OCI-M1 (cell line): ENCODE results near the gene FNBP1L.
"Not testable (repeated sequence)": the region's sequence is repeated elsewhere in the genome, so short reads cannot be mapped to it uniquely, and the experiment has no call there.

ENCODE experiments used
- DNase-seq: peaks from one replicate; lab custom pipeline; 2025; lab: John Stamatoyannopoulos, UW

FNBP1L gene

GRCh38 chr1:93573940-93574469 lies 126.1 kb downstream of the FNBP1L start:
- DNase-seq, result no peak

GRCh38 chr1:93574511-93574910 lies 126.6 kb downstream of the FNBP1L start:
- DNase-seq, result no peak

GRCh38 chr1:93574991-93575390 lies 127.1 kb downstream of the FNBP1L start:
- DNase-seq, result no peak

GRCh38 chr1:93575621-93576284 lies 127.8 kb downstream of the FNBP1L start:
- DNase-seq, result no peak

- no peak for DNase-seq
Observed at GRCh38 chr1:93576346-93576745, 128.4 kb downstream of the FNBP1L start.

GRCh38 chr1:93576746-93577145 lies 128.8 kb downstream of the FNBP1L start:
- DNase-seq, result no peak

- DNase-seq, result no peak
Observed at GRCh38 chr1:93577536-93578432, 129.9 kb downstream of the FNBP1L start.

- DNase-seq, result no peak
Observed at GRCh38 chr1:93578433-93578830, 130.5 kb downstream of the FNBP1L start.

- no peak for DNase-seq
Observed at GRCh38 chr1:93578911-93579825, 131.2 kb downstream of the FNBP1L start.

- DNase-seq, result no peak
Observed at GRCh38 chr1:93579891-93580290, 132.0 kb downstream of the FNBP1L start.

- no peak for DNase-seq
Observed at GRCh38 chr1:93581917-93582850, 134.3 kb downstream of the FNBP1L start.

GRCh38 chr1:93584261-93585003 lies 136.5 kb downstream of the FNBP1L start:
- no peak for DNase-seq

- no peak for DNase-seq
Observed at GRCh38 chr1:93585059-93585966, 137.4 kb downstream of the FNBP1L start.

- no peak for DNase-seq
Observed at GRCh38 chr1:93587354-93587753, 139.4 kb downstream of the FNBP1L start.

GRCh38 chr1:93588206-93588605 lies 140.3 kb downstream of the FNBP1L start:
- DNase-seq, result no peak

- no peak for DNase-seq
Observed at GRCh38 chr1:93588955-93589354, 141.0 kb downstream of the FNBP1L start.

- DNase-seq, result not testable (repeated sequence)
Observed at GRCh38 chr1:93591291-93591675, 143.4 kb downstream of the FNBP1L start.

- DNase-seq, result no peak
Observed at GRCh38 chr1:93591676-93592550, 144.0 kb downstream of the FNBP1L start.
